ENCODE results near the gene RPS27L.
"Not testable (repeated sequence)": the region's sequence is repeated elsewhere in the genome, so short reads cannot be mapped to it uniquely, and the experiment has no call there.

The RPS27L gene

GRCh38 chr15:63135281-63135680, 22.0 kb downstream of the RPS27L start:
- DNase-seq: no peak

- DNase-seq: no peak
These were observed 22.9 kb downstream of the RPS27L start for GRCh38 chr15:63134245-63134985.

DNA sequence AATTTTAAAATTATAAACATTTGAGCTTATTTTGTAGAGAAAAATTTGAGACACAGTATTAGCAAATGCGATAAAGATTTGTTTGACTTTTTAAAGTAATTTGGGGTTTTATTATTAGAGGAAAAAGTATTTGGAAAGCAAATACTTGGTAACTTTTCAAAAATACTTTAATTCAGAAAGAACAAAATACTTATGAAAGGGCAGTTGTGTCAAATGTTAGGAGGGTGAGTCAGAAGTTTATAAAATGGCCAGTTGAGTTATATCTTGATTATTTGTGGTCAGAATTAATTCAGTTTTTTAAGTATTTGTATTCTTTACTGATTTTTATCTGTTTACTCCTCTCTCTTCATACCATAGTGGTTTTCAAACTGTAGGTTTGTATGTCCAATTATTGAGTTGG, 23.5 kb downstream of the RPS27L start:
- no peak for DNase-seq

GRCh38 chr15:63126726-63127125, 30.6 kb downstream of the RPS27L start:
- no peak for DNase-seq

DNA sequence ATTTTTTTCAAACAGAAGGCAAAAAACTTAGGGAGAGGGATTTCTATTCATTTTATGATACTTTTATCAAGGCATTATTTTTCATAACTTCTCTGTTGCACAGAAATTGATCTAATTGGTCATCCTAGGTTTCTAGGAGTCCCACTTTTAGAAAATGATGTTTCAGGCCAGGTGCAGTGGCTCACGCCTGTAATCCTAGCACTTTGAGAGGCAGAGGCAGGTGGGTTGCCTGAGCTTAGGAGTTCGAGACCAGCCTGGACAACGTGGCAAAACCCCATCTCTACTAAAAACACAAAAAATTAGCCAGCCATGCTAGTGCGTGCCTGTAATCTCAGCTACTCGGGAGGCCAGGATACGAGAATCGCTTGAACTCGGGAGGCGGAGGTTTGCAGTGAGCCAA, 32.8 kb downstream of the RPS27L start:
- no peak for DNase-seq

DNA sequence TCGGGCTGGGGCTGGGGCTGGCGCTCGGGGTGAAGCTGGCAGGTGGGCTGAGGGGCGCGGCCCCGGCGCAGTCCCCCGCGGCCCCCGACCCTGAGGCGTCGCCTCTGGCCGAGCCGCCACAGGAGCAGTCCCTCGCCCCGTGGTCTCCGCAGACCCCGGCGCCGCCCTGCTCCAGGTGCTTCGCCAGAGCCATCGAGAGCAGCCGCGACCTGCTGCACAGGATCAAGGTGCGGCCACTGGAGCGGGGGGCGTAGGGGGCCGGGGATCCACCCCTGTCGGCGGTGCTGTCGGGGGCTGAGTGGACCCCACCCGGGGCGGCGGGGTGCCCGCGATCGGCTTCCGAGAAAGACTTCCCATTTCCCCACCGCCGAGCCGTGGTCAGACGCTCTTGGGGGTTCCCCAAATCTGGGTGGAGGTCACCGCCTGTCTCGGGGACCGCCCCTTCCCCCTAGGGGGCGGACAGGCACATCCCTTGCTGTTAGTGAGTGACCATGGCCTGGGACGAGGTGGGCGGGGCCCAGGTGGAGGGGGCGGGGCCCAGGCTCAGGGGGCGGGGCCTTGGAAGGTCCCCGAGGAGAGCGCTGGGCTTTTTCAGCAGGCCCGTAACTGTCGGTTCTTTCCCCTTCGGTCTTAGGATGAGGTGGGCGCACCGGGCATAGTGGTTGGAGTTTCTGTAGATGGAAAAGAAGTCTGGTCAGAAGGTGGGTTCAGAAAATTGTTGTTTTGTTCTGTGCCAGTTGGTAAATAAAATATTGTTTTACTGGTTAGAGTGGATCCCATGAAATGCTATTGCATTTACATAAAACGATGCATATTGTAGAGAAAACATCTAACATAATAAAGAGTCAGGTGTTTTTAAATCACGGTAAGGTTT, 35.0 kb downstream of the RPS27L start:
- DNase-seq: no peak

- no peak for DNase-seq
These were observed 35.8 kb downstream of the RPS27L start, which contains the start of gene LACTB for GRCh38 chr15:63121382-63122001. Gene LACTB, plus strand, starts transcription at chr15:63121861. Its CDS starts 11 bp downstream, at chr15:63121872.

- DNase-seq: no peak
These were observed 38.4 kb downstream of the RPS27L start for GRCh38 chr15:63118854-63119253.

- no peak for DNase-seq
These were observed 42.8 kb downstream of the RPS27L start for GRCh38 chr15:63114465-63114864.

GRCh38 chr15:63112871-63113270, 44.4 kb downstream of the RPS27L start:
- DNase-seq: no peak

DNA sequence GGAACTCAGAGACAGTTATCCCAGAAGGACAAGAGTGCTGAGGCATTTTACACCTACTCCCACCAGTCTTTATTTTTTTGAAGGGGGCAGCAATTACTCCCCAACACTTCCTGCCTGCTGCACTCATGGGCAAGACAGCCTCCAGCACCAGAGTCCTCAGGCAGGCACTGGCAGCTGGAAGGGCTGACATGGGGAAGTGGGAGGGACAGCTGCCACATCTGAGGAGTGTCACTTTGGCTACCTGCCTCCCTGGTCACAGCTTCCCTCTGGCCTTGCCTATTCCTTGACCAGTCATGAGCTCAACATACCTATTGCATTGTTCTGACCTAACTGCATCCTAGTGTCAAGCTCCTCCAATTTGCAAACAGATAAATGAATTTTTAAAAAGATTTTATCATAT, 45.8 kb downstream of the RPS27L start:
- no peak for DNase-seq

DNA sequence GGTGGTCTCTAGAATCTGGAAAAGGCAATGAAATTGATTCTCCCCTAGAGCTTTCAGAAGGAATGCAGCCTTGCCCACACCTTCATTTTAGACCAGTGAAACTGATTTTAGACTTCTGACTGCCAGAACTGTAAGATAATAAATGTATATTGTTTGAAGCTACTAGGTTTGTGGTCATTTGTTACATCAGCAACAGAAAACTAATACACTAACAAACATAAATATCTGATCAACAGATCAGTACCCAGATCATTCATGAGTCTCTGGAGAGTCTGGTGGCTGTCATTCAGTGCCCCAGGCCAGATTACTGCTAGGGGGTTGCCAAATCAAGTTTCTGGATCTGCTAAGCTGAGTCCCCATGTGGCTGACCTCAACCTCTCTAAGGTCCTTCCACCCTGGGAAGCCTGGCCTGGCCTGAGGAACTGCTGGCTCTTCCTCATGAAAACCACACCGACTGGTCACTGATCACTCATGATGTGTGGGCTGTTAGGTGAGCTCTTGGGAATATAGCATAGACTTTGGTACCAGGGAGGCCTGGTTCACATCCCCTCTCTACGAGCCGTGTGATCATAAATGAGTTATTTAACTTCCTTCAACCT, 46.8 kb downstream of the RPS27L start:
- DNase-seq: no peak

DNA sequence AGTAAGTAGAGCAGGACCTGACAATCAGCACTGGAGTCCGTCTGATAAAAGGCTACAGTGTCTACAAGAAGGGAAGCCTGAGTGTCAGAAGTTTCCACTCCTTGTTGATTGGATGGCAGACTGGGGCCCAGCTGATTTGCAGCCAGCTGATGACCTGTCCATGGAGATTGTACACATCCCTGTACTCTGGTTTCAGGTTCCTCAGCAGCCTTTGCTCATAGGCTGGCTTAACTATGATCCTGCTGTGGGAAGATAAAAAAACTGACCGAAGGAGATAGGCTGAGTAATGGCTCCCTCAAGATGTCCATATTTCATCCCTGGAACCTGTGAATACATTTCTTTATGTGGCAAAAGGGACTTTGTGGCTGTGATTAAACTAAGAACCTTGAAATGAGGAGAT, 47.4 kb downstream of the RPS27L start:
- DNase-seq: no peak

DNA sequence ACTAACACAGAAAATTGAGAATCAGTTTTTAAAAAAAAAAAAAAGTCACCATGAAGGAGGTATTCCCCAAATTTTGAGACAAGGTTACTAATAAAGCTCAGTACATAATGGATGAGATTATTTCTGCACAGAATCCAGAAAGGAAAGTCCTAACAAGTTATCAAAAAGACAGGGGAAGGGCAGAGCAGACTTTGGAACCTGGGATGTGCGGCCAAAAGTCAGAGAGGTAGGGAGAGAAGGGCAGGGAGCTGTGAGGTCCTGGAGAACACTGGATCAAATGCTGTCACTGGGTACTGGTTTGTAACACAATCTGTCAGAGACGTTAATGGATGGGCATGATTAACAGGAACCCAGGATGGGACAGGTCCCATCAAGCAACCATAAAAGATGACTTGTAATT, 47.8 kb downstream of the RPS27L start:
- no peak for DNase-seq

DNA sequence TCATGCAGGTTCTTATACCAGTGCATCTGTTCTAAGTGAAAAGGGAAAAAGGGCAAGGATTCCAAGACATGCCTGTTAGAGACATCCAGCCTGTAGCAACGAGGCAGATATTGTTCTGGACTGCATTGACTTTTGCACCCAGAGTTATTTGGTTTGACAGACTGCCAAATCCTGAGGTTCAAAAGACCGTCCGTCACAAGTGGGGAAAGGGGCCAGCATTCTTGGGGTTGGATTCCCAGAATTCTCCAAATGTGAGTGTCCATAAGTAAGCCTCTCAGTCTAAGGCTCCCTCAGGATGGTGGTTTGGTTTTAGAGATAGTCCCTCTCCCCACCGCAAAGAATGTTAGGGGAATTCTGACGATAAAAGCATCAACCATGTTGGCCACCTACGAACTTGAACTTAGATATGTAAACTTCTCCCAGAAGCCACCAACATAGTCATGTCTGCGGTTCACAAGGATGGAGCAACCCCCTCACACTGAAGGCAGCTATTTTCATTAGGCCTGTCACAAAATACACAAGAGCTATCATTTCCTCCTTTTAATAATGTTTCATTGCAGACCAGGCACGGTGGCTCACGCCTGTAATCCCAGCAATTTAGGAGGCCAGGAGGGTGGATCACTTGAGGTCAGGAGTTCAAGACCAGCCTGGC, 49.3 kb downstream of the RPS27L start:
- no peak for DNase-seq

DNA sequence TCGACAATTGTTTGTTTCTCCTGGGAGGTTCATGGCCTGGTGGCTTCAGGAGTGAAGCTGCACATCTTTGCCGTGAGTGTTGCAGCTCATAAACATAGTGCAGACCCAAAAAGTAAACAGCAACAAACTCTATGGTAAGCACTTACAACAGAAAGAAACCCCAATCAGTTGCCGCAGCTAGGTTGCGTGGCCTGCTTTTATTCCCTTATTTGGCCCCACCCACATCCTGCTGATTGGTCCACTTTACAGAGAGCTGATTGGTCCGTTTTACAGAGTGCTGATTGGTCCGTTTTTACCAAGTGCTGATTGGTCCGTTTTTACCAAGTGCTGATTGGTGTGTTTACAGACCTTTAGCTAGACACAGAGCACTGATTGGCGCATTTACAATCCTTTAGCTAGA, 51.9 kb downstream of the RPS27L start:
- not testable (repeated sequence) for DNase-seq

- DNase-seq: no peak
These were observed 52.5 kb downstream of the RPS27L start for GRCh38 chr15:63104727-63105126.

DNA sequence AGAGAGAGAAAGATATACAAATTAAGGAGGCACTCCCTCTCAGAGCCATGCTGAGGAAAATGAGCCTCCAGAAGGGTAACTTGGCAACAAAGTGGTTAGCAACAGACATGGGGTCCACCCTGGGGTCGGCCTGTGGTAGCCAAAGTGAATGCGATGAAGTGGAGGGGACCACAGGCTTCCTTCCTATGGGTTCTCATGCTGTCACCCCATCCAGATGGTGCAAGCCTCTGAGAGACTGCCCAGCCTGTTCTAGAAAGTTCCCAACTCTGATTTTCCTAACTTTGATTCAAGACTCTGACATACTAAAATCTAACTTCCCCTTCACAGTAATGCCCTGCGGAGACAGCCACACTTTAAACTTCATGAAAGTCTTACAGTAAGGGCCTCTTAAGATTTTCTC, 53.9 kb downstream of the RPS27L start:
- no peak for DNase-seq

- DNase-seq: not testable (repeated sequence)
These were observed 57.7 kb downstream of the RPS27L start for GRCh38 chr15:63099581-63099980.

- DNase-seq: not testable (repeated sequence)
These were observed 58.4 kb downstream of the RPS27L start for GRCh38 chr15:63098901-63099300.
